H1 (cell line): ENCODE data around the gene MXRA7. TPM values are rescaled to one million over a fixed set of nuclear protein-coding genes. Genes with fewer than 3 reads are reported as not detected.

ENCODE experiments used
- CTCF ChIA-PET: fragments of 300-600 bp; sonication (Branson Sonifier 250); formaldehyde crosslinking; loops from one replicate; lab custom pipeline; 2021; ENCODE audit not compliant: partially characterized antibody; lab: Charles Lee
- POLR2A ChIA-PET: fragments of 300-600 bp; sonication (Branson Sonifier 250); formaldehyde crosslinking; loops from one replicate; lab custom pipeline; 2021; ENCODE audit warnings: inconsistent platforms; ENCODE audit not compliant: partially characterized antibody; lab: Charles Lee
- DNase-seq, 2 experiments: peaks; one replicate each; pipeline versions ENCODE4 v3.0.0 to v3.0.0-alpha.2; 2010 to 2022; ENCODE audit warnings: low spot score in 2 of 2, low read depth in 1 of 2, mixed read lengths in 1 of 2
- FAIRE-seq: peaks from 2 replicates; lab custom pipeline; 2011; peaks lifted over from hg19 to GRCh38; lab: Jason Lieb, UNC
- H2AFZ ChIP-seq: 2 replicates; pipeline ENCODE4 v1.8.1; 2012; ENCODE audit warnings: low read length, inconsistent platforms
- H2AK5ac ChIP-seq: 2 replicates; pipeline ENCODE4 v1.6.1; 2013; ENCODE audit warnings: low read depth, low read length
- H2BK120ac ChIP-seq: replicated peaks from 2 replicates; pipeline ENCODE3; 2013; ENCODE audit warnings: low read depth, low read length, inconsistent platforms
- H2BK12ac ChIP-seq: 2 replicates; pipeline ENCODE4 v1.6.1; 2013; ENCODE audit warnings: low read depth, low read length
- H2BK15ac ChIP-seq: 2 replicates; pipeline ENCODE4 v1.6.1; 2013; ENCODE audit warnings: low read length
- H2BK20ac ChIP-seq: 2 replicates; pipeline ENCODE4 v1.6.1; 2013; ENCODE audit warnings: low read length
- H2BK5ac ChIP-seq: 2 replicates; pipeline ENCODE4 v1.6.1; 2013; ENCODE audit warnings: low read depth, low read length
- H3K14ac ChIP-seq: 2 replicates; pipeline ENCODE4 v1.6.1; 2013; ENCODE audit warnings: inconsistent platforms; ENCODE audit not compliant: insufficient read length
- H3K18ac ChIP-seq: 2 replicates; pipeline ENCODE4 v1.6.1; 2013; ENCODE audit warnings: low read length; ENCODE audit errors: extremely low read depth
- H3K23ac ChIP-seq: 2 replicates; pipeline ENCODE4 v1.6.1; 2013; ENCODE audit warnings: inconsistent platforms; ENCODE audit not compliant: insufficient read length
- H3K23me2 ChIP-seq: 2 replicates; pipeline ENCODE4 v1.6.1; 2013; ENCODE audit warnings: low read depth, low read length
- H3K27ac ChIP-seq: 2 replicates; pipeline ENCODE4 v1.6.1; 2011; ENCODE audit warnings: low read depth, low read length, inconsistent platforms
- H3K27me3 ChIP-seq, 4 experiments: replicated peaks in 1 of 4; 1 replicate in 1 of 4; 2 replicates in 3 of 4; pipeline versions ENCODE4 v1.6.1 to v1.8.1; 2011 to 2013; ENCODE audit warnings: low read length in 3 of 4, mild to moderate bottlenecking in 3 of 4, inconsistent platforms in 2 of 4, mixed read lengths in 2 of 4, moderate library complexity in 1 of 4; ENCODE audit not compliant: control insufficient read depth in 3 of 4, insufficient read depth in 3 of 4; ENCODE audit errors: extremely low read depth in 1 of 4
- H3K36me3 ChIP-seq, 4 experiments: 2 replicates each; pipeline versions ENCODE4 v1.6.1 to v1.8.1; 2011 to 2013; ENCODE audit warnings: mild to moderate bottlenecking in 4 of 4, low read length in 3 of 4, moderate library complexity in 2 of 4, control low read depth in 1 of 4, inconsistent platforms in 1 of 4; ENCODE audit not compliant: insufficient read depth in 4 of 4, control insufficient read depth in 2 of 4
- H3K4ac ChIP-seq: replicated peaks from 2 replicates; pipeline ENCODE3; 2013; ENCODE audit warnings: low read length, low read depth, mixed read lengths, inconsistent platforms; ENCODE audit not compliant: insufficient read length
- H3K4me1 ChIP-seq, 4 experiments: replicated peaks in 1 of 4; 1 replicate in 1 of 4; 2 replicates in 3 of 4; pipeline versions ENCODE4 v1.6.1 to v1.8.1; 2011 to 2013; ENCODE audit warnings: low read length in 3 of 4, inconsistent platforms in 2 of 4, mixed read lengths in 1 of 4; ENCODE audit not compliant: insufficient read depth in 4 of 4, control insufficient read depth in 3 of 4
- H3K4me2 ChIP-seq, 2 experiments: 2 replicates each; pipeline versions ENCODE4 v1.6.1 to v1.8.1; 2011 to 2013; ENCODE audit warnings: low read depth in 2 of 2, low read length in 2 of 2, control low read depth in 1 of 2, inconsistent platforms in 1 of 2, mild to moderate bottlenecking in 1 of 2; ENCODE audit not compliant: insufficient read depth in 1 of 2
- H3K4me3 ChIP-seq, 4 experiments: fragments of 200-600, 300-600 bp in 1 of 4; sonication (generic), shearing (Covaris generic), sonication (Bioruptor Twin) in 1 of 4; 2 replicates each; pipeline versions ENCODE4 v1.5.1 to v1.8.1; 2011 to 2016; ENCODE audit warnings: low read length in 4 of 4, low read depth in 3 of 4, control low read depth in 2 of 4, inconsistent platforms in 2 of 4, mild to moderate bottlenecking in 2 of 4, mixed read lengths in 1 of 4, moderate library complexity in 1 of 4; ENCODE audit not compliant: insufficient read depth in 2 of 4; ENCODE audit errors: extremely low read depth in 1 of 4
- H3K56ac ChIP-seq: replicated peaks from 2 replicates; pipeline ENCODE3; 2013; ENCODE audit warnings: low read depth, mild to moderate bottlenecking, mixed read lengths, low read length, inconsistent platforms; ENCODE audit not compliant: insufficient read length
- H3K79me1 ChIP-seq: 2 replicates; pipeline ENCODE4 v1.6.1; 2013; ENCODE audit warnings: low read depth, low read length, control low read depth
- H3K79me2 ChIP-seq, 2 experiments: 2 replicates each; pipeline versions ENCODE4 v1.6.1 to v1.8.1; 2012 to 2013; ENCODE audit warnings: low read length in 2 of 2, mild to moderate bottlenecking in 2 of 2, inconsistent platforms in 1 of 2; ENCODE audit not compliant: insufficient read depth in 2 of 2, control insufficient read depth in 1 of 2
- H3K9ac ChIP-seq, 4 experiments: replicated peaks in 1 of 4; 1 replicate in 1 of 4; 2 replicates in 3 of 4; pipeline versions ENCODE4 v1.6.1 to v1.8.1; 2011 to 2013; ENCODE audit warnings: low read depth in 3 of 4, low read length in 3 of 4, control low read depth in 2 of 4, mild to moderate bottlenecking in 2 of 4, moderate library complexity in 2 of 4, inconsistent platforms in 1 of 4; ENCODE audit errors: extremely low read depth in 1 of 4
- H3K9me3 ChIP-seq, 2 experiments: 2 replicates each; pipeline versions ENCODE4 v1.6.1 to v1.8.1; 2012 to 2013; ENCODE audit warnings: mild to moderate bottlenecking in 2 of 2, moderate library complexity in 2 of 2, control low read depth in 1 of 2, inconsistent platforms in 1 of 2, low read depth in 1 of 2, low read length in 1 of 2, mixed read lengths in 1 of 2; ENCODE audit not compliant: insufficient read depth in 2 of 2
- H4K20me1 ChIP-seq, 2 experiments: replicated peaks in 1 of 2; 2 replicates each; pipeline versions ENCODE3 to v1.8.1; 2011 to 2013; ENCODE audit warnings: inconsistent platforms in 2 of 2, low read length in 2 of 2, mild to moderate bottlenecking in 1 of 2; ENCODE audit not compliant: insufficient read depth in 2 of 2, control insufficient read depth in 1 of 2
- H4K5ac ChIP-seq: 2 replicates; pipeline ENCODE4 v1.6.1; 2013; ENCODE audit warnings: low read length, low read depth, mixed read lengths, inconsistent platforms; ENCODE audit not compliant: insufficient read length
- H4K8ac ChIP-seq: 2 replicates; pipeline ENCODE4 v1.8.0; 2013; ENCODE audit warnings: mild to moderate bottlenecking, moderate library complexity, low read length, inconsistent platforms; ENCODE audit not compliant: insufficient read depth; ENCODE audit errors: extremely low read depth
- H4K91ac ChIP-seq: replicated peaks from 2 replicates; pipeline ENCODE3; 2013; ENCODE audit warnings: low read length, mixed read lengths, inconsistent platforms; ENCODE audit not compliant: insufficient read length
- ATF3 ChIP-seq: IDR thresholded peaks from 2 replicates; pipeline ENCODE4 v1.6.1; 2011; ENCODE audit warnings: low read depth, mild to moderate bottlenecking, low read length; ENCODE audit not compliant: insufficient read depth
- CTBP2 ChIP-seq: IDR thresholded peaks from 2 replicates; pipeline ENCODE4 v1.7.0; 2011; ENCODE audit warnings: borderline replicate concordance, mild to moderate bottlenecking, moderate library complexity, mixed read lengths, low read length; ENCODE audit not compliant: insufficient read depth, insufficient read length
- EP300 ChIP-seq, 2 experiments: IDR thresholded peaks; 1 replicate in 1 of 2; 2 replicates in 1 of 2; pipeline ENCODE4 v1.6.1; 2011 to 2012; ENCODE audit warnings: low read depth in 2 of 2, low read length in 2 of 2, mild to moderate bottlenecking in 2 of 2, borderline replicate concordance in 1 of 2, inconsistent platforms in 1 of 2, moderate library complexity in 1 of 2
- EZH2 ChIP-seq: fragments of 200-600 bp; sonication (generic); IDR thresholded peaks from 2 replicates; pipeline ENCODE4 v1.7.1; 2012; ENCODE audit warnings: low read depth, mild to moderate bottlenecking, moderate library complexity, low read length, inconsistent platforms; ENCODE audit not compliant: severe bottlenecking
- KDM1A ChIP-seq: fragments of 200-600, 300-600 bp; sonication (generic); IDR thresholded peaks from 2 replicates; pipeline ENCODE4 v1.7.1; 2016; ENCODE audit warnings: mild to moderate bottlenecking, low read length, borderline replicate concordance
- POLR2A ChIP-seq, 2 experiments: IDR thresholded peaks; 1 replicate in 1 of 2; 2 replicates in 1 of 2; pipeline ENCODE4 v1.6.1; 2011; ENCODE audit warnings: low read depth in 2 of 2, low read length in 2 of 2, mild to moderate bottlenecking in 2 of 2; ENCODE audit errors: control extremely low read depth in 1 of 2
- POLR2AphosphoS5 ChIP-seq: IDR thresholded peaks from 2 replicates; pipeline ENCODE4 v1.6.1; 2011; ENCODE audit warnings: low read depth, low read length
- SP2 ChIP-seq: IDR thresholded peaks from 2 replicates; pipeline ENCODE4 v1.6.1; 2012; ENCODE audit warnings: mild to moderate bottlenecking, low read length, inconsistent platforms
- WGBS, 2 experiments: shearing (Covaris generic) in 1 of 2; methylation state at CpG; one replicate each; pipeline versions ENCODE4 v1.1.6 to v1.1.7; 2013 to 2015; ENCODE audit warnings: low lambda C conversion rate in 2 of 2, mixed read lengths in 2 of 2, inconsistent platforms in 1 of 2, low coverage in 1 of 2, missing lambda C conversion rate in 1 of 2; ENCODE audit not compliant: insufficient replicate concordance in 2 of 2, insufficient coverage in 1 of 2, insufficient read length in 1 of 2; ENCODE audit errors: extremely low coverage in 1 of 2, missing lambda C conversion rate in 1 of 2; 5-methylcytosine and 5-hydroxymethylcytosine counted together
- polyA plus RNA-seq, 7 experiments: library from polyadenylated mRNA; depleted of rRNA in 3 of 7; stranded (reverse) in 5 of 7; unstranded in 2 of 7; fragments of >200 nt in 5 of 7; fragments of 200-250 nt in 2 of 7; gene quantifications; 1 replicate in 5 of 7; 2 replicates in 1 of 7; 4 replicates in 1 of 7; pipeline versions ENCODE4 v1.2.1 to v1.2.3, GENCODE V29; 2011 to 2013; ENCODE audit warnings: missing spikeins in 2 of 7, mixed read lengths in 2 of 7
- total RNA-seq: library from RNA; stranded (reverse); fragmentation: NEBNext Ultra II Directional; extraction: Animal tissue kit (Norgen Biotek cat#: 25700); gene quantifications from 2 replicates; pipeline ENCODE4 v1.2.1, GENCODE V29; 2021
- TF ChIP-seq, protein P1 (sequence below): IDR thresholded peaks from 2 replicates; pipeline ENCODE4 v1.6.1; 2011; ENCODE audit warnings: low read length, improper control_type of control experiment

MXRA7 gene
- total and polyA plus RNA-seq, 2 of the 8 experiments (the other 6 are each of a cell fraction or from before 2014, with no cell fraction given): 17.8 to 26.6 TPM

GRCh38 chr17:76733618-76733957 is 22.8 kb upstream of the MXRA7 start:
- Histone ChIP-seq H4K5ac (no peak overlapping the region), H3K9ac (no peak overlapping the region), H3K9me3 (no peaks in the 10 kb centered on the region), H4K20me1 (peaks cover 17% of the 10 kb centered on the region in 2 experiments), H2AFZ (no peak overlapping the region), H3K14ac (no peak overlapping the region), H3K23ac (no peak overlapping the region), H3K4me3 (peak overlapping the region in 1 of 4 experiments; percentile 99; a peak in 2 of 8 replicates), H3K56ac (no peak overlapping the region), H3K36me3 (peaks cover 17 to 51% (median 36%) of the 10 kb centered on the region in 4 experiments), H2BK120ac (no peak overlapping the region), H3K4me2 (peak overlapping the region; percentile 72 to 88; a peak in 2 of 4 replicates), H4K8ac (no peak overlapping the region), H2BK5ac (no peak overlapping the region), H3K4me1 (peaks cover under 1 to 8% (median 5%) of the 10 kb centered on the region in 4 experiments; a peak in 6 of 7 replicates), H2BK15ac (no peak overlapping the region), H3K79me2 (peaks cover 16 to 61% of the 10 kb centered on the region in 2 experiments), H3K79me1 (peaks cover 5% of the 10 kb centered on the region; the same call in 1 of the 2 replicates), H3K4ac (no peak overlapping the region), H2AK5ac (no peak overlapping the region), H3K18ac (no peak overlapping the region), H2BK12ac (no peak overlapping the region), H3K27me3 (no peaks in the 10 kb centered on the region), H3K23me2 (peaks cover 9% of the 10 kb centered on the region; the same call in 1 of the 2 replicates), H2BK20ac (no peak overlapping the region), H3K27ac (no peak overlapping the region), H4K91ac (no peak overlapping the region)
- no peak for DNase-seq
- ChIA-PET CTCF (interaction anchor here (0.6 to 1.5 kb wide), 2 partner anchors 20 to 156 kb away, joined by 3 to 6 read pairs; no protein-coding TSS in a partner anchor), POLR2A (interaction anchor here (0.9 to 9.2 kb wide), 9 partner anchors 8 to 334 kb away, joined by 3 to 181 read pairs (median 5); partner anchors contain the start of genes JMJD6 and METTL23)
- WGBS, 2 experiments: 83% methylated on average over 1 of the region's 1 CpG; no CpG with 5 or more reads in 1 of the 2 experiments
- FAIRE-seq: no peak
- no peak for TF ChIP-seq KDM1A
- peak in 1 of 2 experiments; percentile 25; a peak in 2 of 3 replicates for TF ChIP-seq POLR2A (IDR thresholded peaks at IDR 0.05; ENCODE audit: control extremely low read depth in 1 of 2, low read depth in 2 of 2, low read length in 2 of 2)
- TF ChIP-seq, protein P1, sequence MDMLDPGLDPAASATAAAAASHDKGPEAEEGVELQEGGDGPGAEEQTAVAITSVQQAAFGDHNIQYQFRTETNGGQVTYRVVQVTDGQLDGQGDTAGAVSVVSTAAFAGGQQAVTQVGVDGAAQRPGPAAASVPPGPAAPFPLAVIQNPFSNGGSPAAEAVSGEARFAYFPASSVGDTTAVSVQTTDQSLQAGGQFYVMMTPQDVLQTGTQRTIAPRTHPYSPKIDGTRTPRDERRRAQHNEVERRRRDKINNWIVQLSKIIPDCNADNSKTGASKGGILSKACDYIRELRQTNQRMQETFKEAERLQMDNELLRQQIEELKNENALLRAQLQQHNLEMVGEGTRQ: no peak
- no peak for TF ChIP-seq SP2
- TF ChIP-seq EP300 (IDR thresholded peaks at IDR 0.05; ENCODE audit: borderline replicate concordance in 1 of 2, low read depth in 2 of 2, low read length in 2 of 2): no peak
- no peak for TF ChIP-seq EZH2
- TF ChIP-seq CTBP2: no peak
- TF ChIP-seq ATF3: no peak
- peak; percentile 84; the same call in 1 of the 2 replicates for TF ChIP-seq POLR2AphosphoS5
